Measurements from ENCODE around the gene CDK9. TPM values are rescaled to one million over a fixed set of nuclear protein-coding genes. Genes with fewer than 3 reads are reported as not detected.

CDK9 gene
- total RNA-seq, 3 donors from 2014 or later, result 60.0 to 70.4 (median 63.9) TPM

DNA sequence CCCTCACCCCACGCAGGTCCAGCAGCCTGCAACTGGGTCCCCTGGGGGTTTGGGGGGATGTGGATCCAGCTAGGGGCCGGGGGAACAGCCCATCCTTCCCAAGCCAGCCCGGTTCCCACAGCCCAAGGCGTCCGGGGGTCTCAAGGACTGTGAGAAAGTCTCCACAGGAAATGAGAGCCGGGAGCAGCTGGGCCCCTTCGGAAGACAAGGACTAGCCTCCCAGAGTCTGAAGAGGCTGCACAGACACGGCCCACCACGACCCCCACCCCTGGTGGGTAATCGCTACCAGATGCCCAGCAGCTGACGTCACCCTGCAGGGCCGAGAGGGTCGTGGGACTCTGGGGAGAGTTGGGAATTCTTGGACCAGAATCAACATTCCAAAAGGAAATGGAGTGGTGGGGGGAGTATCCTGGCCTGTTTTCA lies 17.9 kb upstream of the CDK9 start:
- no peak for TF ChIP-seq POLR2AphosphoS5 (IDR thresholded peaks at IDR 0.05)
- TF ChIP-seq POLR2A (IDR thresholded peaks at IDR 0.05), result no peak
- TF ChIP-seq, protein P1, sequence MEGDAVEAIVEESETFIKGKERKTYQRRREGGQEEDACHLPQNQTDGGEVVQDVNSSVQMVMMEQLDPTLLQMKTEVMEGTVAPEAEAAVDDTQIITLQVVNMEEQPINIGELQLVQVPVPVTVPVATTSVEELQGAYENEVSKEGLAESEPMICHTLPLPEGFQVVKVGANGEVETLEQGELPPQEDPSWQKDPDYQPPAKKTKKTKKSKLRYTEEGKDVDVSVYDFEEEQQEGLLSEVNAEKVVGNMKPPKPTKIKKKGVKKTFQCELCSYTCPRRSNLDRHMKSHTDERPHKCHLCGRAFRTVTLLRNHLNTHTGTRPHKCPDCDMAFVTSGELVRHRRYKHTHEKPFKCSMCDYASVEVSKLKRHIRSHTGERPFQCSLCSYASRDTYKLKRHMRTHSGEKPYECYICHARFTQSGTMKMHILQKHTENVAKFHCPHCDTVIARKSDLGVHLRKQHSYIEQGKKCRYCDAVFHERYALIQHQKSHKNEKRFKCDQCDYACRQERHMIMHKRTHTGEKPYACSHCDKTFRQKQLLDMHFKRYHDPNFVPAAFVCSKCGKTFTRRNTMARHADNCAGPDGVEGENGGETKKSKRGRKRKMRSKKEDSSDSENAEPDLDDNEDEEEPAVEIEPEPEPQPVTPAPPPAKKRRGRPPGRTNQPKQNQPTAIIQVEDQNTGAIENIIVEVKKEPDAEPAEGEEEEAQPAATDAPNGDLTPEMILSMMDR (IDR thresholded peaks at IDR 0.05), result no peak
- Histone ChIP-seq H3K4me1 (no peaks in the 10 kb centered on the region), H3K36me3 (no peaks in the 10 kb centered on the region), H3K27me3 (no peaks in the 10 kb centered on the region), H3K9me3 (no peaks in the 10 kb centered on the region), H3K27ac (peak overlapping the region; percentile 36 to 72), H3K4me3 (peak overlapping the region; percentile 2 to 46 (median 9))
- no peak for DNase-seq (ENCODE audit: low spot score in 2 of 2)
- intact Hi-C loops (cut with DNase I; ENCODE audit: low total_unique reads), result no loop called here

DNA sequence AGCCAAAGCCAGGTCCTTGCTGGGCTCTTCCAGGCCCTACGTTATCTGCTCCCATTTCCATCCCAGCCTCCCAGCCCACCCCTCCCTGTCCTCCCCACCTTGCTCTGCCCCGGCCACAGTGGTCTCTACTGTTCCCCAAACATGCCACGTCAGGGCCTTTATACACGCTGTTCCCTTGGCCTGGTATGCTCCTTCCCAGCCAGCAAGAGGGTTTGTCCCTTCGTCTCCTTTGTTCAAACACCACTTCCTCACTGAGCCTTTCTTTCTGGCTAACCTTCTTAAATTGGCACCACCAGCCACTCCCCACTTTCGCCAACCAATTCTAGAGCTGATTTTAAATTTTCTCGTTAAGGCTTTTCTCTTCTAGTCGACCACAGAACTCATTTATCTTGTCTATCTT lies 17.1 kb upstream of the CDK9 start:
- H3K4me3 ChIP-seq, result peak overlapping the region; percentile 2 to 46 (median 9)
- peak overlapping the region; percentile 36 to 72 for H3K27ac ChIP-seq
- no peaks in the 10 kb centered on the region for H3K27me3 ChIP-seq
- no peaks in the 10 kb centered on the region for H3K9me3 ChIP-seq
- DNase-seq (ENCODE audit: low spot score in 2 of 2), result no peak
- intact Hi-C loops (cut with DNase I; ENCODE audit: low total_unique reads), result no loop called here
- no peaks in the 10 kb centered on the region for H3K36me3 ChIP-seq
- TF ChIP-seq POLR2A (IDR thresholded peaks at IDR 0.05) (no peak), POLR2AphosphoS5 (IDR thresholded peaks at IDR 0.05) (no peak)
- TF ChIP-seq, protein P1 (IDR thresholded peaks at IDR 0.05), result no peak
- no peaks in the 10 kb centered on the region for H3K4me1 ChIP-seq

DNA sequence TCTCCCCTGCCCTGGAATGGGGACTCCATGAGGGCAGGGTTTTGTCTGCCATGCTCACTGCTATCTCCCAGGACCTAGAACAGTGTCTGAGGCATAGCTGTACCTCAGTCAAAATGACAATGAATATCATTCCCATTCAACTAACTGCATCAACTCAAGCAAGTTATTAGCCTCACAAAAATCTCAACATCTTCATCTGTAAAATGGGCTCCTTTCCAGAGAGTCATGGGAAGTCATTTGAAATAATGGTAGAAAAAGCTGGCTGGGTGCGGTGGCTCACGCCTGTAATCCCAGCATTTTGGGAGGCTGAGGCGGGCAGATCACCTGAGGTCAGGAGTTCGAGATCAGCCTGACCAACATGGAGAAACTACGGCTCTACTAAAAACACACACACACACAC lies 16.7 kb upstream of the CDK9 start:
- intact Hi-C loops (cut with DNase I; ENCODE audit: low total_unique reads), result no loop called here
- DNase-seq (ENCODE audit: low spot score in 2 of 2), result no peak
- no peaks in the 10 kb centered on the region for H3K27me3 ChIP-seq
- H3K4me3 ChIP-seq, result peak overlapping the region in 1 of 3 donors; percentile 46
- no peaks in the 10 kb centered on the region for H3K36me3 ChIP-seq
- TF ChIP-seq POLR2AphosphoS5 (IDR thresholded peaks at IDR 0.05), result no peak
- no peak for TF ChIP-seq POLR2A (IDR thresholded peaks at IDR 0.05)
- no peaks in the 10 kb centered on the region for H3K4me1 ChIP-seq
- no peaks in the 10 kb centered on the region for H3K9me3 ChIP-seq
- peak overlapping the region in 1 of 2 donors; percentile 72 for H3K27ac ChIP-seq

DNA sequence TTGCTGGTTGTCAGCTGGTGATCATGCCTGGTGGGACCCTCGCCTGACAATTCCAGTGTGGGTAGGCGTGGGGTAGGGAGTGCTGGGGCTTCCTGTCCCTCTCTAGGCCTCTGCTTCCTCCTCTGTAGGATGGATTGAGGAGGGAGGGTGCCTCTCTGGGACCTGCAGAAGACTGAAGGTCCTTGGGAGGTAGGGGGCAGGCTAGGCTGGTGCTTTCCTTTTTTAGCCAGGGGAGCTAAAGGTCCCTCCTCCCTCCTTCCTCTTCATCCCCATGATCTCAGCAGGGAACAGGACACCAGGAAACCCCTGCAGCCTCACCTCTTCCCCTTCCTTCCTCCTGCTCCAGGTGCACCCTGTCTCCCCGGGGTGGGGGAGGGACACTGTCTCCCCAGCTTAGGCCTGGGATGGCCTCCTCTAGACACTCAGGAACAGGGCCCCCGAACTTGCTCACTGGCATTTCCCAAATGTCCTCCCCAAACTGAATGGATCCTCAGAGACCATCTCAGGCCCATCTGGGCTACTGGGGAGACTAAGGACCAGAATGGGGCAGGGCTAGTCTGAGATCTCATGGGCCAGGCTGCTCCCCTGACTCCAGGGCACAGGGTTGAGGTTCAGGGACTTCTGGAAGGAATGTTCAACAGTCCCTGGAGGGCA lies 15.8 kb upstream of the CDK9 start:
- TF ChIP-seq POLR2A (IDR thresholded peaks at IDR 0.05), result no peak
- no peak for TF ChIP-seq POLR2AphosphoS5 (IDR thresholded peaks at IDR 0.05)
- TF ChIP-seq, protein P1 (IDR thresholded peaks at IDR 0.05), result no peak
- no peaks in the 10 kb centered on the region for H3K4me1 ChIP-seq

DNA sequence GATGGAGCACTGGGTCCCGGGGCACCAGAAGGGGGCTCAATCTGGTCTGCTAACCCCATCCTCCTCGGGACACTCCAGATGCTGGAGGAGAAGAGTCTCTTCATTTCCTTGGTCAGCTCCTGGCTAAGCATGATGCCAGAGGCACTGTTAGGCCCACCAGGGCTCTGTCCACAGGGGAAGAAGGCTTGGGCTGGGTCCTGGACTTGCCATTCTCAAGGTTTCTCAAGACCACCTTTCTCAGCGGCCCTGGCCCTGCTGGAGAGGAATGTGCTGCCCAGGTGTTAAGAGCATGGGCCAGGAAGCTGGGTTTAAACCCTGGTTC lies 15.3 kb upstream of the CDK9 start:
- H3K9me3 ChIP-seq, result no peaks in the 10 kb centered on the region
- H3K4me1 ChIP-seq, result no peaks in the 10 kb centered on the region
- intact Hi-C loops (cut with DNase I; ENCODE audit: low total_unique reads), result no loop called here
- peak overlapping the region; percentile 52 to 68 (median 61) for H3K4me3 ChIP-seq
- TF ChIP-seq POLR2A (IDR thresholded peaks at IDR 0.05), result no peak
- TF ChIP-seq POLR2AphosphoS5 (IDR thresholded peaks at IDR 0.05), result no peak
- TF ChIP-seq, protein P1 (IDR thresholded peaks at IDR 0.05), result no peak
- no peaks in the 10 kb centered on the region for H3K27me3 ChIP-seq
- H3K27ac ChIP-seq, result peak overlapping the region; percentile 45 to 56
- H3K36me3 ChIP-seq, result no peaks in the 10 kb centered on the region
- no peak for DNase-seq (ENCODE audit: low spot score in 2 of 2)

More for the DNA sequence above, 15.8 kb upstream of the CDK9 start:
- Histone ChIP-seq H3K27ac (peak overlapping the region in 1 of 2 donors; percentile 45), H3K36me3 (no peaks in the 10 kb centered on the region), H3K9me3 (no peaks in the 10 kb centered on the region), H3K27me3 (no peaks in the 10 kb centered on the region), H3K4me3 (peak overlapping the region; percentile 52 to 68 (median 61))
- DNase-seq (ENCODE audit: low spot score in 2 of 2), result no peak
- intact Hi-C loops (cut with DNase I; ENCODE audit: low total_unique reads), result no loop called here

Measured in breast epithelium (tissue), 4 donors.